ENCODE measurements around the gene DCK.
"Not testable (repeated sequence)": the region's sequence is repeated elsewhere in the genome, so short reads cannot be mapped to it uniquely, and the experiment has no call there.

Gene DCK

DNA sequence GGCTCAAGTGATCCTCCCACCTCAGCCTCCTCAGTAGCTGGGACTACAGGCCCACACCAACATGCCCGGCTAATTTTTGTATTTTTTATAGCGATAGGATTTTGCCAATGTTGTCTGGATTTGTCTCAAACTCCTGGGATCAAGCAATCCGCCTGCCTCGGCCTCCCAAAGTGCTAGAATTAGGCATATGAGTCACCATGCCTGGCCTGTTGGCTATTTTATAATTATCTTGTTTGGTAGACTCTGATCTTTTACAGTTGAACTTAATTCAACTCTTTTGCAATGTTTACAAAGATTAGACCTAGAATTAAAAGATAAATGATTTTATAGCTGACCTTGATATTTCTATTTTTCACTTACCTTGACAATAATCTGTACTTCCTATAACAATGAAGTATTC, 18.0 kb downstream of the DCK start:
- TF ChIP-seq, protein P1, sequence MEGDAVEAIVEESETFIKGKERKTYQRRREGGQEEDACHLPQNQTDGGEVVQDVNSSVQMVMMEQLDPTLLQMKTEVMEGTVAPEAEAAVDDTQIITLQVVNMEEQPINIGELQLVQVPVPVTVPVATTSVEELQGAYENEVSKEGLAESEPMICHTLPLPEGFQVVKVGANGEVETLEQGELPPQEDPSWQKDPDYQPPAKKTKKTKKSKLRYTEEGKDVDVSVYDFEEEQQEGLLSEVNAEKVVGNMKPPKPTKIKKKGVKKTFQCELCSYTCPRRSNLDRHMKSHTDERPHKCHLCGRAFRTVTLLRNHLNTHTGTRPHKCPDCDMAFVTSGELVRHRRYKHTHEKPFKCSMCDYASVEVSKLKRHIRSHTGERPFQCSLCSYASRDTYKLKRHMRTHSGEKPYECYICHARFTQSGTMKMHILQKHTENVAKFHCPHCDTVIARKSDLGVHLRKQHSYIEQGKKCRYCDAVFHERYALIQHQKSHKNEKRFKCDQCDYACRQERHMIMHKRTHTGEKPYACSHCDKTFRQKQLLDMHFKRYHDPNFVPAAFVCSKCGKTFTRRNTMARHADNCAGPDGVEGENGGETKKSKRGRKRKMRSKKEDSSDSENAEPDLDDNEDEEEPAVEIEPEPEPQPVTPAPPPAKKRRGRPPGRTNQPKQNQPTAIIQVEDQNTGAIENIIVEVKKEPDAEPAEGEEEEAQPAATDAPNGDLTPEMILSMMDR (IDR thresholded peaks at IDR 0.05; ENCODE audit: insufficient read depth, low read length, poor library complexity, severe bottlenecking): no peak
- Histone ChIP-seq H3K36me3 (ENCODE audit: control insufficient read depth, insufficient read depth, low read length) (no peaks in the 10 kb centered on the region), H3K4me3 (replicated peaks; ENCODE audit: low read depth, low read length) (no peak overlapping the region), H3K27me3 (replicated peaks; ENCODE audit: control insufficient read depth, insufficient read depth, low read length) (no peaks in the 10 kb centered on the region)
- DNase-seq (ENCODE audit: extremely low read depth, insufficient read length): no peak

DNA sequence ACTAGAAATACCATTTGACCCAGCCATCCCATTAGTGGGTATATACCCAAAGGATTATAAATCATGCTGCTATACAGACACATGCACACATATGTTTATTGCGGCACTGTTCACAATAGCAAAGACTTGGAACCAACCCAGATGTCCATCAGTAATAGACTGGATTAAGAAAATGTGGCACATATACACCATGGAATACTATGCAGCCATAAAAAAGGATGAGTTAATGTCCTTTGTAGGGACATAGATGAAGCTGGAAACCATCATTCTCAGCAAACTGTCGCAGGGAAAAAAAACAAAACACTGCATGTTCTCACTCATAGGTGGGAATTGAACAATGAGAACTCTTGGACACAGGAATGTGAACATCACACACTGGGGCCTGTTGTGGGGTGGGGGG, 23.9 kb downstream of the DCK start:
- not testable (repeated sequence) for H3K27me3 ChIP-seq (replicated peaks; ENCODE audit: control insufficient read depth, insufficient read depth, low read length); DNase-seq (ENCODE audit: extremely low read depth, insufficient read length); H3K4me3 ChIP-seq (replicated peaks; ENCODE audit: low read depth, low read length); H3K36me3 ChIP-seq (ENCODE audit: control insufficient read depth, insufficient read depth, low read length)

DNA sequence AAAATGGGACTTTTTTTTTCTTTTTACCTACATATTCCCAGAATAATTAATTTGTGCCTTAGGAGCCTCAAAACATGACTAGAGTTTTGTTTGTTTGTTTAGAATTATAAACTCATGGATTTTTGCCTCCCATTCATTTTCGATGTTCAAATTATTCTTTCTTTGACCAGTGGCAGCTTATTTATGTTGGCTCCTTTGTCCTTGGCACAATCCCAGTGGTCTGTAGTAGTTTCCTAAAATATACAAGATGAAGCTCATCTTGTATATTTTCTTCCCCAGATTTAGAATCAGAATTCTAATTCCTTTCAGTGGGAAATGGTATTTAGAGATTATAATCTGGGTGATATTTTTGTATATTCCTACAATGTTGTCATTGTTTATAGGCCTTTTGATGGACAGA, 27.2 kb downstream of the DCK start:
- DNase-seq (ENCODE audit: extremely low read depth, insufficient read length): no peak
- no peak overlapping the region for H3K4me3 ChIP-seq (replicated peaks; ENCODE audit: low read depth, low read length)
- H3K27me3 ChIP-seq (replicated peaks; ENCODE audit: control insufficient read depth, insufficient read depth, low read length): no peaks in the 10 kb centered on the region
- TF ChIP-seq, protein P1 (IDR thresholded peaks at IDR 0.05; ENCODE audit: insufficient read depth, low read length, poor library complexity, severe bottlenecking): no peak
- no peaks in the 10 kb centered on the region; the same call in 1 of the 2 replicates for H3K36me3 ChIP-seq (ENCODE audit: control insufficient read depth, insufficient read depth, low read length)

DNA sequence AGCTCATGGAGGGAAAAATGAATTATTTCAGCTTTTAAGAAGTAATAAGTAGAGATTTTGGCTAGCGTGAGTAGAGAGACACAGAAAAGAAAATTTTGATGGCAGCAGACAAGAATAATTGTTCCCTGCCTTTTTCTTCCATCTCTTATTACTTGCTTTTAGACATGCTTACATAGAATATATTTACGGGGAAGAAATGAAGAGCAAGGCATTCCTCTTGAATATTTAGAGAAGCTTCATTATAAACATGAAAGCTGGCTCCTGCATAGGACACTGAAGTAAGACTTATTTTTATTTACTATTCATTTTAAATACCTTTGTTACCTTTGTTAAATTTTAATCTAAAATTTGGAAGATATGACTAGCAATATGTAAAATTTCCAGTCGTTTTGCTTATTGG, 32.2 kb downstream of the DCK start:
- Histone ChIP-seq H3K4me3 (replicated peaks; ENCODE audit: low read depth, low read length) (no peak overlapping the region), H3K27me3 (replicated peaks; ENCODE audit: control insufficient read depth, insufficient read depth, low read length) (no peaks in the 10 kb centered on the region), H3K36me3 (ENCODE audit: control insufficient read depth, insufficient read depth, low read length) (no peaks in the 10 kb centered on the region; the same call in 1 of the 2 replicates)
- TF ChIP-seq, protein P1 (IDR thresholded peaks at IDR 0.05; ENCODE audit: insufficient read depth, low read length, poor library complexity, severe bottlenecking): no peak
- DNase-seq (ENCODE audit: extremely low read depth, insufficient read length): no peak

DNA sequence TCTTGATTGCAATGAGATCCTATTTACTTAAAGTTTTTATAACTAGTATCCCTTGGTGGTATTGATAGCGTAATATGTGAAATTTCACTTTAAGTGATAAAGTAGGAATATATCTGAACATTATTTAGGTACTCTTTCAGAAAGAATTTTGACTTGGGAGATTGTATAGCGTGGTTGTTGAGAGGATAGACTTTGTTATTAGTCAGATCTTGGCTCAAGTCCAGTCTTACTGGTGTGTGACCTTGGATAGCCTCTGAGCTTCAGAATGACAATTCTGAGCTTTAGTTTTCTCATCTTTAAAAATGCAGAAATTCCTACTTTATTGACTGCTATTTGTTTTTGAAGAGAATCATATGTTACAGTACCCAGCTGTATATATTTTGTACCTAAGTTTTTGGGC, 32.6 kb downstream of the DCK start:
- no peaks in the 10 kb centered on the region; the same call in 1 of the 2 replicates for H3K36me3 ChIP-seq (ENCODE audit: control insufficient read depth, insufficient read depth, low read length)
- no peaks in the 10 kb centered on the region for H3K27me3 ChIP-seq (replicated peaks; ENCODE audit: control insufficient read depth, insufficient read depth, low read length)
- no peak for DNase-seq (ENCODE audit: extremely low read depth, insufficient read length)
- no peak overlapping the region for H3K4me3 ChIP-seq (replicated peaks; ENCODE audit: low read depth, low read length)
- TF ChIP-seq, protein P1 (IDR thresholded peaks at IDR 0.05; ENCODE audit: insufficient read depth, low read length, poor library complexity, severe bottlenecking): no peak

DNA sequence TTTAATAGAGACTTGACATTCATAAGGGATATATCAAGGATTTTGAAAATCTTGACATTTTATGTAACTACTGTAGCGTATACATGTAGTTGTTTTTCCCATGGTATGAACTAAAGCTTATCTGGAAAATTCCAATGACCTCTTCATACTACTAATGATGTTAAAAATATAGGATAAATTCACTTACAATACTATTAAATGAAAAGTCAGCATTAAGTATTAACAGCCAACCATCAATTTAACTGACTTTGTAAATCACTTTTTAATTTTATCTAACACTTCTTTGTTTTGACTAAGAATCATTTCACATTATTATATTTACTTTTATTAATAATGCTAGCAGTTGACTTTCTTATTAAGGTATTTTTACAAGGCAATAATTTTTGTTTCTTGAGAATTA, 34.2 kb downstream of the DCK start:
- Histone ChIP-seq H3K27me3 (replicated peaks; ENCODE audit: control insufficient read depth, insufficient read depth, low read length) (no peaks in the 10 kb centered on the region), H3K36me3 (ENCODE audit: control insufficient read depth, insufficient read depth, low read length) (peaks cover 1% of the 10 kb centered on the region), H3K4me3 (replicated peaks; ENCODE audit: low read depth, low read length) (no peak overlapping the region)
- no peak for DNase-seq (ENCODE audit: extremely low read depth, insufficient read length)
- TF ChIP-seq, protein P1 (IDR thresholded peaks at IDR 0.05; ENCODE audit: insufficient read depth, low read length, poor library complexity, severe bottlenecking): no peak

Measured in GM06990 (cell line).